ENCODE measurements around the gene RMC1.

DNA sequence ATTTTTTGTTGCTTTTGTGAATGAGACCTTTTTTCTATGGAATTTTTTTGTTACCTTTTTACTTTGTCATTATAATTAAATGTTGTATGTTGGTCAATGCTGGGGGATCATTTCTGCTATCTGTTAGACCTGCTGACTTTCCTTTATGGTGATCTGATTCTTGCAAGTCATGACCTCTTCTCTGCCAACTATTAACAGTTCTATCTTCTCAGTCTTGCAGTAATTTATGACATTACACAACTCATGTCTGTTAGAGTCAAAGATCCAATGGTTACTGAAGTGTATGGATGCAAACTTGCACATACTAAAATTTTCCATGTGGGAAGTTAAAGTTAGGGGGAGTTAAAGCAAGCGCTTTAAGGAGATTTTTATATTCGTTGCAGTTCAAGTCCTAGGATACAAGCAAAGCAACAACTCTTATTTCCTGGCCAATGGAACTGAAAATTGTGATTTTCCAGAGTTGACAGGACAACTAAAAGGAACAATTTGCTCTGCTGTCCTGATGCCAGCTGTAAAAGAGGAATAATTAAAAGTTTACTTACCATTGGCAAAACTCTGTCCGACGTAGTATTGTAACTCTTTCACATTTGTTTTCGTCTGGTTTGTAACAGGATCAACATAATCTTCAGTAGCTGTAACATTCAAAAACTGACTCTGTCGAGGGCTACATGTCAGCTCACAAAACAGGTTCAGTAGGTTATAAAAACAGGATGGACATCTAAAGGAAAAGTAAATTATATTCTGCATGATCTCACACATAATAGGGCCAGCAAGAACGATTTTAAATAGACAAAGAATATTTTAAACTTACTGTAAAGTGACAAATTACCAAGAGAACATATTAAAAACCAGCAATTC is 65.2 kb downstream of the RMC1 start:
- TF ChIP-seq, protein P1, sequence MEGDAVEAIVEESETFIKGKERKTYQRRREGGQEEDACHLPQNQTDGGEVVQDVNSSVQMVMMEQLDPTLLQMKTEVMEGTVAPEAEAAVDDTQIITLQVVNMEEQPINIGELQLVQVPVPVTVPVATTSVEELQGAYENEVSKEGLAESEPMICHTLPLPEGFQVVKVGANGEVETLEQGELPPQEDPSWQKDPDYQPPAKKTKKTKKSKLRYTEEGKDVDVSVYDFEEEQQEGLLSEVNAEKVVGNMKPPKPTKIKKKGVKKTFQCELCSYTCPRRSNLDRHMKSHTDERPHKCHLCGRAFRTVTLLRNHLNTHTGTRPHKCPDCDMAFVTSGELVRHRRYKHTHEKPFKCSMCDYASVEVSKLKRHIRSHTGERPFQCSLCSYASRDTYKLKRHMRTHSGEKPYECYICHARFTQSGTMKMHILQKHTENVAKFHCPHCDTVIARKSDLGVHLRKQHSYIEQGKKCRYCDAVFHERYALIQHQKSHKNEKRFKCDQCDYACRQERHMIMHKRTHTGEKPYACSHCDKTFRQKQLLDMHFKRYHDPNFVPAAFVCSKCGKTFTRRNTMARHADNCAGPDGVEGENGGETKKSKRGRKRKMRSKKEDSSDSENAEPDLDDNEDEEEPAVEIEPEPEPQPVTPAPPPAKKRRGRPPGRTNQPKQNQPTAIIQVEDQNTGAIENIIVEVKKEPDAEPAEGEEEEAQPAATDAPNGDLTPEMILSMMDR (IDR thresholded peaks at IDR 0.05) = no peak
- TF ChIP-seq POLR2A (IDR thresholded peaks at IDR 0.05) = no peak
